ENCODE results near the gene ZDHHC4.

The ZDHHC4 gene

DNA sequence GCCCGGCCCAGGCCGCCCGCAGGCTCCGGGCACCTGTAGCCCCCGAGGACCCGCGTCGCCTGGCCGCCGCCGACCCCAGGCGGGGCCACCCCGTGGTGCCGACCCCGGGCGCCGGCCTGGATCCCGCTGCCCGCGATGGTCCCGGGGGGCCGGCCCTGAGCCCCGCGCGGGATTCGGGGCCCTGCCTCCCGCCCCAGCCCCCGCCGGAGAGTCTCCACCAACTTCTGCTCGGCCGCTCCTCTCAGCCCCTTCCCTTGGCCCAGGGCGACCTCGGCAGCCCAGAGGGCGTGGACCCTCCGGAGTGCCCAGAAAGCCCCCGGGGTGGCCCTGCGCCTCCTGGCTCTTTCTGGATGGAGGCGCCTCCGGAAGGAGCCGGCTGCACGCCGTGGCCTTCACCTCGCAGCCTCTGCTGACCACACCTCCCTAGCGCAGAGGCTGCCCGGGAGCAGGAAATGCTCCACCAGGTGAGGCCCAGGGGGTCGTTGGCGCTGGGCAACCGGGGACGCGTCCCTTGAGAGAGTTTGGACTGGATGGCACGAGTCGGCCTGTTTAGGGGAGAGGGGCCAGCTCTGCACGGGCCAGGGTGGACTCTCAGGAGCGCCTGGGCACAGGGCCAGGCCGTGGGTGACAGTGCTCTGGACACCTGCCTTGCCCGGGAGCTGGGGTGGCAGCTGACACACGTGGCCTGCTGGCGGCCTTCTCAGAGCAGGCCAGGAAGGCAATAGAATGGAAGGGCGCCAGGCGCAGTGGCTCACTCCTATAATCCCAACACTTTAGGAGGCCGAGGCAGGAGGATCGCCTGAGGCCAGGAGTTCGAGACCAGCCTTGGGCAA is 38.7 kb downstream of the ZDHHC4 start:
- Histone ChIP-seq H3K4me1 (ENCODE audit: insufficient read depth, low read length) (peaks cover 11% of the 10 kb centered on the region), H3K9ac (ENCODE audit: low read depth, low read length) (peak overlapping the region; percentile 40; the same call in 1 of the 2 replicates), H4K20me1 (ENCODE audit: insufficient read depth, low read length) (peaks cover 4% of the 10 kb centered on the region; the same call in 1 of the 2 replicates), H3K27me3 (ENCODE audit: insufficient read depth, low read length, poor library complexity) (peaks cover 21% of the 10 kb centered on the region), H3K9me3 (ENCODE audit: insufficient read depth, low read length, severe bottlenecking) (no peaks in the 10 kb centered on the region), H3K79me2 (ENCODE audit: insufficient read depth, low read length) (no peaks in the 10 kb centered on the region), H3K27ac (ENCODE audit: low read length) (no peak overlapping the region), H3K4me3 (ENCODE audit: low read depth in 1 of 2, low read length in 2 of 2) (peak overlapping the region in 1 of 2 experiments; percentile 32; a peak in 1 of 4 replicates), H3K36me3 (ENCODE audit: insufficient read depth, low read length) (no peaks in the 10 kb centered on the region), H3K4me2 (ENCODE audit: insufficient read depth, low read length) (peak overlapping the region; percentile 46), H2AFZ (ENCODE audit: low read depth, low read length) (no peak overlapping the region)
- no peak for DNase-seq
- no peak for ATAC-seq (ENCODE audit: insufficient read depth, low read depth)
- TF ChIP-seq, protein P1, sequence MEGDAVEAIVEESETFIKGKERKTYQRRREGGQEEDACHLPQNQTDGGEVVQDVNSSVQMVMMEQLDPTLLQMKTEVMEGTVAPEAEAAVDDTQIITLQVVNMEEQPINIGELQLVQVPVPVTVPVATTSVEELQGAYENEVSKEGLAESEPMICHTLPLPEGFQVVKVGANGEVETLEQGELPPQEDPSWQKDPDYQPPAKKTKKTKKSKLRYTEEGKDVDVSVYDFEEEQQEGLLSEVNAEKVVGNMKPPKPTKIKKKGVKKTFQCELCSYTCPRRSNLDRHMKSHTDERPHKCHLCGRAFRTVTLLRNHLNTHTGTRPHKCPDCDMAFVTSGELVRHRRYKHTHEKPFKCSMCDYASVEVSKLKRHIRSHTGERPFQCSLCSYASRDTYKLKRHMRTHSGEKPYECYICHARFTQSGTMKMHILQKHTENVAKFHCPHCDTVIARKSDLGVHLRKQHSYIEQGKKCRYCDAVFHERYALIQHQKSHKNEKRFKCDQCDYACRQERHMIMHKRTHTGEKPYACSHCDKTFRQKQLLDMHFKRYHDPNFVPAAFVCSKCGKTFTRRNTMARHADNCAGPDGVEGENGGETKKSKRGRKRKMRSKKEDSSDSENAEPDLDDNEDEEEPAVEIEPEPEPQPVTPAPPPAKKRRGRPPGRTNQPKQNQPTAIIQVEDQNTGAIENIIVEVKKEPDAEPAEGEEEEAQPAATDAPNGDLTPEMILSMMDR (IDR thresholded peaks at IDR 0.05; ENCODE audit: borderline replicate concordance, extremely low read depth, low read length, poor library complexity, severe bottlenecking): no peak
- TF ChIP-seq EZH2 (IDR thresholded peaks at IDR 0.05; ENCODE audit: borderline replicate concordance, low read depth, low read length, severe bottlenecking): no peak

DNA sequence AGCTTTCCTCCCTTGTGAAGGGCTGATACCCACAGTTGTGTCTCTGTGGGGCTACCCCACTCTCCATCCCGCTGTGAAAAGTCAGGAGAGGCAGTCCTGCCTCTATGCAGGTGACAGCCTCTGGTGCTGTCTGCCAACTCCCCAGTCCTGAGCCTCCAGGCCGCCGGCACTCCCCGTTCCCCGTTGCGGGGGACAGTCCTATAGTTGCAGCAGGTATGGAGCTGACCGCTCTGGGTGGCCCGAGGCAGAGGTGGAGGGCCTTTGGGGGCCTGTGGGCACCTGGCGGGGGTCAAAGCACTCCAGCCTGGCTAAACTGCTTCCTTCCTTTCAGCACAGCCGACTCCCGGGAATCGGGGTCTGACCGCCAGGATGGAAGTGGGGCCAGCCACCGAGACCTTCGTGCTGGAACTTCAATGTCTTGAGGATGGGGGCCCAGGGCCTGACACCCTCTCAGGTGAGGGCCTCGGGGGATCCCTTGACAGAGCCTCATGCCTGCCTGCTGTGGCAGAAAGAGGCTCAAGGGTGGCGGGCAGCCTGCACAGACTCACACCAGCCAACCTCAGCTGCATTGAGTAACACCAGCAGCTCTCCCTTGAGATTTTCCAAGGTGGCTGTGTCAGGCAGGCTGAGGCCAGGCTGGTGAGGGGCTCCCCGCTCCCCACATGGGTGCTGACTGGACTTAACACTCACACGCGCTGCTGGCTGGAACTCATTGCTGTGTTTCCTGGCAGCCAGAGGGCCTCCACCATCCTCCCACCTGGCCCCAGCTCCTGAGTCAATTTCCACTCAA is 39.8 kb downstream of the ZDHHC4 start:
- no peak for ATAC-seq (ENCODE audit: insufficient read depth, low read depth)
- Histone ChIP-seq H3K4me2 (ENCODE audit: insufficient read depth, low read length) (no peak overlapping the region), H3K4me1 (ENCODE audit: insufficient read depth, low read length) (peaks cover 16% of the 10 kb centered on the region), H3K36me3 (ENCODE audit: insufficient read depth, low read length) (no peaks in the 10 kb centered on the region), H4K20me1 (ENCODE audit: insufficient read depth, low read length) (peaks cover 4% of the 10 kb centered on the region; the same call in 1 of the 2 replicates), H3K79me2 (ENCODE audit: insufficient read depth, low read length) (no peaks in the 10 kb centered on the region), H2AFZ (ENCODE audit: low read depth, low read length) (no peak overlapping the region), H3K27ac (ENCODE audit: low read length) (no peak overlapping the region), H3K9me3 (ENCODE audit: insufficient read depth, low read length, severe bottlenecking) (no peaks in the 10 kb centered on the region), H3K4me3 (ENCODE audit: low read depth in 1 of 2, low read length in 2 of 2) (no peak overlapping the region), H3K9ac (ENCODE audit: low read depth, low read length) (no peak overlapping the region), H3K27me3 (ENCODE audit: insufficient read depth, low read length, poor library complexity) (peaks cover 21% of the 10 kb centered on the region)
- TF ChIP-seq EZH2 (IDR thresholded peaks at IDR 0.05; ENCODE audit: borderline replicate concordance, low read depth, low read length, severe bottlenecking): no peak
- TF ChIP-seq, protein P1 (IDR thresholded peaks at IDR 0.05; ENCODE audit: borderline replicate concordance, extremely low read depth, low read length, poor library complexity, severe bottlenecking): no peak
- DNase-seq: no peak

DNA sequence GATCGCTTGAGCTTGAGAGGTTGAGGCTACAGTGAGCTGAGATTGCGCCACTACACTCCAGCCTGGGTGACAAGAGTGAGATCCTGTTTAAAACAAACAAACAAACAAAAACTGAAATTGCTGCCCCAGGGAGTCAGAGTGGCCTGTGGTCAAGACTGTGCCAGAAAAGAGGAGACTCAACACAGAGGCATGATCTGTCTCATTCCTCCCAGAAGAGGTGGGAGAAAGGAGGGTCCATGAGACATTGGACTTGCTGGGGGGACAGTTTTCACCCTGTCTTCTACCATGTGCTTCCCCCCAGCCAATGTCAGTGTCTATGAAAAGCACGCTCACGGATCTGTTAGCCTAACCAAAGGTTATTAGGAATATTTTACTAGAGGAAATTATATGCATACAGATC is 41.4 kb downstream of the ZDHHC4 start:
- no peaks in the 10 kb centered on the region for H3K36me3 ChIP-seq (ENCODE audit: insufficient read depth, low read length)
- no peak overlapping the region for H3K4me2 ChIP-seq (ENCODE audit: insufficient read depth, low read length)
- no peak overlapping the region for H3K9ac ChIP-seq (ENCODE audit: low read depth, low read length)
- TF ChIP-seq, protein P1 (IDR thresholded peaks at IDR 0.05; ENCODE audit: borderline replicate concordance, extremely low read depth, low read length, poor library complexity, severe bottlenecking): no peak
- TF ChIP-seq EZH2 (IDR thresholded peaks at IDR 0.05; ENCODE audit: borderline replicate concordance, low read depth, low read length, severe bottlenecking): no peak
- H4K20me1 ChIP-seq (ENCODE audit: insufficient read depth, low read length): no peaks in the 10 kb centered on the region
- no peak overlapping the region for H2AFZ ChIP-seq (ENCODE audit: low read depth, low read length)
- H3K4me3 ChIP-seq (ENCODE audit: low read depth in 1 of 2, low read length in 2 of 2): no peak overlapping the region
- DNase-seq (no peak), ATAC-seq (ENCODE audit: insufficient read depth, low read depth) (no peak)
- H3K79me2 ChIP-seq (ENCODE audit: insufficient read depth, low read length): no peaks in the 10 kb centered on the region
- peaks cover 21% of the 10 kb centered on the region for H3K27me3 ChIP-seq (ENCODE audit: insufficient read depth, low read length, poor library complexity)
- H3K4me1 ChIP-seq (ENCODE audit: insufficient read depth, low read length): peaks cover 23% of the 10 kb centered on the region
- no peaks in the 10 kb centered on the region for H3K9me3 ChIP-seq (ENCODE audit: insufficient read depth, low read length, severe bottlenecking)
- H3K27ac ChIP-seq (ENCODE audit: low read length): no peak overlapping the region

All from DND-41 (cell line).